GM06990 (cell line): ENCODE measurements around the gene MCTP1.

Source experiments
- DNase-seq: peaks from one replicate; pipeline ENCODE4 v3.0.0-alpha.2; 2011; ENCODE audit not compliant: insufficient read length; ENCODE audit errors: extremely low read depth
- H3K27me3 ChIP-seq: replicated peaks from 2 replicates; pipeline ENCODE4 v1.6.0; 2011; ENCODE audit warnings: low read length; ENCODE audit not compliant: control insufficient read depth, insufficient read depth
- H3K36me3 ChIP-seq: 2 replicates; pipeline ENCODE4 v1.5.1; 2011; ENCODE audit warnings: low read length; ENCODE audit not compliant: control insufficient read depth, insufficient read depth
- H3K4me3 ChIP-seq: replicated peaks from 2 replicates; pipeline ENCODE4 v1.5.1; 2011; ENCODE audit warnings: low read depth, mild to moderate bottlenecking, control low read depth, low read length
- TF ChIP-seq, protein P1 (sequence below): IDR thresholded peaks from 2 replicates; pipeline ENCODE4 v1.5.1; 2011; ENCODE audit warnings: low read length, control low read depth, mild to moderate bottlenecking, inconsistent platforms; ENCODE audit not compliant: insufficient read depth, poor library complexity, severe bottlenecking

MCTP1 gene

DNA sequence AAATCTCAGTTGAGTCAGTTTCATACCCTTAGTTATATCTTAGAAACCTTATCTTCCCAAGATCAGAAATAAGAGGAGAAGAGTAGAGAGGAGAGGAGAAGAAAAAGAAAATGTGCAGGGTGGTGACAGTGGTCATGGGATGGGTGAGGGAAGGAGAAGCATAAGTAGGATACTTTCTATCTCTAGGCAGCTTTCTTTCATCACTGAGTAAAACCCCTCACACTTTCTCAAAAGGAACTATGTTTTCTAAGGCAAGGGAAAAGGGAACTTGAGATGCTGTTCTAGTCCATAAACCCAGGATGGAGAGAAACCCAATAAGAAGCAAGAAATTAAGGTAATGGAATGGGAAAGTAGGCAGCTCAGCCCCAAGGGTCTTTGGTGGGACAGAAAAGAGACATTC lies 225.3 kb downstream of the MCTP1 start:
- Histone ChIP-seq H3K4me3 (no peak overlapping the region), H3K27me3 (no peaks in the 10 kb centered on the region), H3K36me3 (no peaks in the 10 kb centered on the region)
- TF ChIP-seq, protein P1, sequence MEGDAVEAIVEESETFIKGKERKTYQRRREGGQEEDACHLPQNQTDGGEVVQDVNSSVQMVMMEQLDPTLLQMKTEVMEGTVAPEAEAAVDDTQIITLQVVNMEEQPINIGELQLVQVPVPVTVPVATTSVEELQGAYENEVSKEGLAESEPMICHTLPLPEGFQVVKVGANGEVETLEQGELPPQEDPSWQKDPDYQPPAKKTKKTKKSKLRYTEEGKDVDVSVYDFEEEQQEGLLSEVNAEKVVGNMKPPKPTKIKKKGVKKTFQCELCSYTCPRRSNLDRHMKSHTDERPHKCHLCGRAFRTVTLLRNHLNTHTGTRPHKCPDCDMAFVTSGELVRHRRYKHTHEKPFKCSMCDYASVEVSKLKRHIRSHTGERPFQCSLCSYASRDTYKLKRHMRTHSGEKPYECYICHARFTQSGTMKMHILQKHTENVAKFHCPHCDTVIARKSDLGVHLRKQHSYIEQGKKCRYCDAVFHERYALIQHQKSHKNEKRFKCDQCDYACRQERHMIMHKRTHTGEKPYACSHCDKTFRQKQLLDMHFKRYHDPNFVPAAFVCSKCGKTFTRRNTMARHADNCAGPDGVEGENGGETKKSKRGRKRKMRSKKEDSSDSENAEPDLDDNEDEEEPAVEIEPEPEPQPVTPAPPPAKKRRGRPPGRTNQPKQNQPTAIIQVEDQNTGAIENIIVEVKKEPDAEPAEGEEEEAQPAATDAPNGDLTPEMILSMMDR = no peak
- DNase-seq = no peak

DNA sequence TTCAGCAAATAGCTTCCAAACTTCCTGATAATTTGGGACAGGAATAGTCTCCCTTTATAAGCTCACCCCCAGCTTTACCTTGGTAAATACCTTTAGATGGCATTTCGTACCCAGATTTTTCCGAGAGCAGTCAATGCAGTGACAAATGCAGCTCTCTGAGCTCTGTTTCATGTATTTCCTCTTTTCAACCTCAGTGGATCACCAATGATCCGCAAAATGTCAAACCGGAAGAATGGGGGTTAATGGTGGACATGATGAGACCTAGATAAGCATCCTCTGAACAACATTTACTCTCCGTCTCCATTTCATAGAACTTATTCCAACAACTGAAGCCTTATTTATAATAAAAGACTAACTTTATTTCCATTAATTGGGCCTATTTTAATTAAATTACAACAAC lies 227.3 kb downstream of the MCTP1 start:
- TF ChIP-seq, protein P1 = no peak
- Histone ChIP-seq H3K4me3 (no peak overlapping the region), H3K27me3 (no peaks in the 10 kb centered on the region), H3K36me3 (no peaks in the 10 kb centered on the region)
- DNase-seq = no peak

DNA sequence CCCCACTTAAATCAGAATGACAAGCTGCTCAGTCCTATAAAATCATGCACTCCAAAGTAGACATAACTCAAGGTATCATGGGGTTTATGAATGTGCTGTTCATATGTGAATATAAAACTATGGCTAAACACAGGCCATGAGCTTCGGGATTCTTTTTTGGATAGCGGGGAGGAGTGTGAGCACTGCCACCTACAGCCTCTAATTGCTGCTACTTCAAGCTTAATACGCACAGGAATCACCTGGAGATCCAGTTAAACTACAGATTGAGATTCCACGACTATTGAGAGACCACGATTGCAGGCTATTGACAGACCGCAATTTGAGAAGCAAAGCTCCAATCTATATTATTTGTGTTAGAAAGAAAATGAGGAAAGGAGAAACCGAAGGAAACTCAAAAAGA lies 231.6 kb downstream of the MCTP1 start:
- TF ChIP-seq, protein P1 = no peak
- Histone ChIP-seq H3K4me3 (no peak overlapping the region), H3K27me3 (no peaks in the 10 kb centered on the region), H3K36me3 (no peaks in the 10 kb centered on the region)
- DNase-seq = no peak

DNA sequence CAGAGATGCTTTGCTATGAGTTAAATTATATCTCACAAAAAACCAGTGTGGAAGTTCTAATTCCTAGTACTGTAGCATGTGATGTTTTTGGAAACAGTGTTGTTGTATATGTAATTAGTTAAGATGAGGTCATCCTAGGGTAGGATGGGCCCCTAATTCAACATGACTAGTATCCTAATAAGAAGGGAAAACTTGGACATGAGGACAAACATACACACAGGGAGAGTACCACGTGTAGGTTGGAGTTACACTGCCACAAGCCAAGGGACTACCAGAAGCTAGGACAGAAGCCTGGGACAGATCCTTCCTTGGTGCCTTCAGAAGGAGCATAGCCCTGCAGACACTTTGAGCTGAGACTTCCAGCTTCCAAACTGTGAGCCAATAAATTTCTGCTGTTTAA lies 234.2 kb downstream of the MCTP1 start:
- Histone ChIP-seq H3K27me3 (no peaks in the 10 kb centered on the region), H3K36me3 (no peaks in the 10 kb centered on the region), H3K4me3 (no peak overlapping the region)
- TF ChIP-seq, protein P1 = no peak
- no peak for DNase-seq

DNA sequence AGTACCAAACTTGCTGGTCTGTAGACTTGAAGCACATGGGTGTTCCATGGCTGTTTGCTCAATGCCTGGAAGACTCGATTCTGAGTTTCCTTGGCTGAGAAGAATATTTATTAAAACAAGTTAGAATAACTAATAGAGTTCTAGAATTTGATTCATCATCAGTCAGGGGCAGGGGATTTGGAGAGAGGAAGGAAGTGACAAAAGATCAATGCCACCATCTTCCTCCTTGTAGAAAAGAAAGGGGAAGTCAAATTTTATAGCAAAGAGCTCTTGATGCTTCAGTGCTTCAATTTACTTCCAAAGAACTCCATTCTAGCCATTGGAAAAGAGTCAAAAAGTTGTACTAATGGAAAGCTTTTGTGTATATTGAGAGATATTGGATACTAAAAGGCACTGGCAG lies 236.3 kb downstream of the MCTP1 start:
- TF ChIP-seq, protein P1 = no peak
- Histone ChIP-seq H3K27me3 (no peaks in the 10 kb centered on the region), H3K36me3 (no peaks in the 10 kb centered on the region), H3K4me3 (no peak overlapping the region)
- DNase-seq = no peak
